HG03139 (cell line): ENCODE measurements around the gene CACNA1C.

ENCODE experiments used
- ATAC-seq: cut with Tn5 transposase; IDR thresholded peaks from one replicate; pipeline ENCODE4 v1.9.1; 2021; ENCODE audit not compliant: unreplicated experiment

CACNA1C gene

DNA sequence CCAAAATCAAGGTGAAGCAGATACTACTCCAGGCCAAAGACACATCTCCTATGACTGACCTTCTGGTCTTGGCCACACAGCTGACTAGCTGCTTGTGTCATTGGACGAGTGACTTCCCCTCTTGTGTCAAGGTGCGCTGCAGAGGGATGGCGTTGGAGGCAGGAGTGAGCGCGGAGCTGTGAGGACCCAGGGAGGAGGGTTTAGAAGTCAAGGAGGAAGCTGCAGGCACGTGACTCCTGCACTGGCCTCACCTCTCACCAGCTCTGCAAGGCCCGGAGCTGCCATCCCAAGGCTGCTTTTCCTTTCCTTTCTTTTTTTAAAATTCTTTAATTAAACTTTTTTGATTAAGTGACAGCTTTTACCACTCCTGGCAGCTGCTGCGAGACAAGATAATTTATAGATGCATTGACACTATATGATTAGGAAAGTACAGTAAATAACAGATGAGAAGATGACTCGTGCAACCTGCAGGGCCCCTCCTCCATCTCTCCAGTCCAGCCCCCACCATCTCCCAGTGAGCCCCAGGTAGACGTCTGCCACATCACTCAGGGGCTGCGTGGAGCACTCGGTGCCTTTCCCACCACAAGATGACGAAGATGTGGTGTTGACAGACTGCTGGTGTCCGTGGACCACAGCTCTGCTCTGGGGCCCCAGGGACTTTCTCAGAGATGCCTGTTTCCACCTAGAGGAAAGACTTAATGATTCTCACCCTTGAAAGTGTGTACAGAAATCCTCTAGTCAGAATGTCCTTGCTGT is 350.6 kb downstream of the CACNA1C start:
- ATAC-seq: no peak

DNA sequence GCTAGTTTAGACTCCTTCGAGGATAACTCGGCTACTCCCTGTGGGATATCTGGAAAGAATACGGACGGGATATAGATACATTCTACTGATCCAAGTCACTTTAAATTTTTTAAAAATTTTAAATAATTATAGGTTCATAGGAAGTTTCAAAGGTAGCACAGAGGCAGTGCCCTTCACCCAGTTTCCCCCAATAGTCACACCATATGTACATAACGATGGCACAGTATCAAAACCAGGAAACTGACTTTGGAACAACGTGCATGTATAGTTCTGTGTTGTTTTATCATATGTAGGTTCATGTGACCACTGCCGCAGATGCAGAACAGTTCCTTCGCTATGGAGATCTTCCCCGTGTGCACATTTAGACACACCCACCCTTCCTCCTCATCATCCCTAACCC is 352.3 kb downstream of the CACNA1C start:
- ATAC-seq: no peak

DNA sequence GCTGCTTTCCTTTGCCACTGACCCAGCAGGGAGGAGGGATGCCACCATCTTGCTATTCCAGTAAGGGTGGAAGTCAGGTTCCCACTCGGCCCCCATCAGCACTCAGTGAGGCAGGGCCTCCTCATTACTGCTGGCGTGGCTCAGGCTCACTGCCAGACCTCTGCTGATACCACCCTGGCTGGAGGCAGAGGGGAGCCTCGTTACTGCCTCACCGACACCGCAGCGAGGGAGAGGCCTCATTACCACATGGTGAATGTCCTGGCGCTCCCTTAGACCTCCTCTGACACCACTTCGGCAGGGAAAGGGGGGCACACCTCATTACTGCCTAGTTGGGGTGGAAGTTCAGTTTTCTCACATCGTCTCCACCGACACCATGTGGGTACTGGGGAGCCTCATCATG is 354.1 kb downstream of the CACNA1C start:
- ATAC-seq: no peak

DNA sequence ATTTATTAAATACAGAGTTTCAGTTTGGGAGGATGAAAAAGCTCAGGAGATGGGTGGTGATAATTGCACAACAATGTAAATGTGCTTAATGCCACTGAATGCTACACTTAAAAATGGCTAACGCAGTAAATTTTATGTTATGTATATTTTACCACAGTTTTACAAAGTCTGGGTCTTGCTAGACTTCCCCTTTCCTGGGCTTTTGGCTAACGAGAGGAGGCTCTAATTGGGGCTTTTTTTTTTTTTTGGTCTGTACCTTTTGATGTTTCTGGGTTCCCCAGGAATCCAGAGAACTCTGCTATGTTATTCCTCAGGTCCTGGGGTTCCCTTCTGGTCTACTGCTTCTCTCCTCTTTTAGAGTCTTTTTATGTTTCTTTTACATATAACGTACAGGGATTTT is 355.5 kb downstream of the CACNA1C start:
- no peak for ATAC-seq

DNA sequence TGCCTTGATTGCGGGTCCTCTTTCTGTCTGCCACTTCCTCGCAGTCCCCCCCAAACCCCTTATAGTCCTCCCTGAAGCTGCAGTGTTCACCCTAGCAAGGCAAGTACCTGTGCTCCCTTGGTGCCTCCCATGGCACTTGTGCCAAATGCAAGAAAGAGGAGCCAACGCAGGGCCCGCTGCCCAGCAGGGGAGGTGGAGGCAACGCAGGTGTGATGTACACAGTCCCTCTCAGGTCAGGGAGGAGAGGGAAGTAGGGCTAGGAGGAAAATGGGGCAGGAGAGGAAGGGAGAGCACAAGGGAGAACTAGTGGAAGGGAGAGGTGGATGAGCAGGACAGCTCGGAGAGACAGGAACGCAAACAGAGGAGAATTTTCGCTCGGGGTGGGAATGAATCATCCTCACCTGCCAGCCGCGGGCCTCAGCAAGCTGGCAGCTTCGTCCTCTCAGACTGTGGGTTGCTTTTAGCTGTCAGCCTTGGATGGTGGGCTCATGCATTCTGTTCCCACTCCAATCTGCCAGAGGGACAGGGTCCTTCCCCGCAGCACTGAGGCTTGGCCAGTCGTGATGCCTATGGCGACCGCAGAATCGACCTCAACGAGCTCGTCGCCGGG is 357.0 kb downstream of the CACNA1C start:
- ATAC-seq: no peak

DNA sequence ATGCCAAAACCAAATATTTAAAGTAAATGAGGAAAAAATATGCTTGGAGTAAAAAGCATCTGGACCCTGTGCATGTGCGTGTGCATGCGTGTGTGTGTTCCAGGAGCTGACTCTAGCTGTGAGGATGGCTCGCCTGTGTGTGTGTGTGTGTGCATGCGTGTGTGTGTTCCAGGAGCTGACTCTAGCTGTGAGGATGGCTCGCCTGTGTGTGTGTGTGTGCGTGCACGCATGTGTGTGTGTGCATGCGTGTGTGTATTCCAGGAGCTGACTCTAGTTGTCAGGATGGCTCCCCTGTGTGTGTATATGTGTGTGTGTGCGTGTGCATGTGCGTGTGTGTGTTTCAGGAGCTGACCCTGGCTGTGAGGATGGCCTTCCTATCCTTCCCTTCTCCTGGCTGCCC is 357.7 kb downstream of the CACNA1C start:
- ATAC-seq: no peak

DNA sequence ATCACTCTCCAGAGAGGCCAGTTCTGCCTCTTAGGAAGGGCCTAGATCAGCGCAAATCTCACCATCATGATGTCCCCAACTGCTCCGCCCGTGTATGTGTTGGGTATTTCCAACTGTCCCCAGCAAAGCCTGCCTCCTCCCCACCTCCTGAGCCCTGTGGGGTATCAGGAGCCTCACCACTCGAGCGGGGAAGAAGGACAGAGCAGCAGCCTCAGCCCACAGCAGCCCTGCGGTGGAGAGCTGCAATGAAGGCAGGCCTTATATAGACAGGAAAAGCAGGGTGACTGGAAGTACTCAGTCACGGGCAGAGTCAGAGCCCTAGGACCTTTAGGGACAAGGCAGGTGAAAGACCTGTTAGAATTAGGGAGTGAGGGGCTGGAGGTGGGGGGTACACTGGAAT is 358.2 kb downstream of the CACNA1C start:
- no peak for ATAC-seq

DNA sequence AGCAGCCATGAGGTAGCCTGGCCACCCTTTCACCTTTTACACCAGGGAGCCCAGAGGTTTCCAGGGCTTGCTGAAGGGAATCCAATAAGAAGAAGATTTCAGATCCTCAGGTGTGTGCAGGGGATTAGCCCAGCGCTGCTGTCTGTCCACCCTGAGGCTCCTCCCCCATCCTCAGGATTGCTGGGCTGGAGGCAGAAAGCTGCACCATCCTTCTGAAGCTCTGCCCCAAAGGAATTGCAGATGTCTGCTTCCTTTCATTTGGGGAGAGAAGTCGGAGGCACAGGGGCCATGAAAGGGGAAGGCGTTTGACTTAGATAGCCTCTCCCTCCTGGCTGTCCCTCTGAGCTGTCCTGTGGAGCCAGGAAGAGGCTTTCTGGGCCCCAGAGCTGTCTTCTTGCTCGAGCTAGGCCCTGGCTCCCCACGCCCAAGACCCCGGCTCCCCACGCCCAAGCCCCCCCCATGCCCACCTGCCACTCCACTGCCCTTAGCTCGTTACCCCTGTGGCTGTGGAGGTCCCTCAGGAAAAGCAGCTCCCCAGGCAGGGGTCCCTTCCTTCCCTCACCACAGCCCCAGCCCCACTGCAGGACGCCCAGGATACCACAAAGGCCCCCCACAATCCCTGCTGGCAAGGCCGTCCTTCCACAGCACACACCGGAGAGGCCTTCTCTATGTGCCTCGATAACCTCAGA is 359.0 kb downstream of the CACNA1C start:
- ATAC-seq: no peak

DNA sequence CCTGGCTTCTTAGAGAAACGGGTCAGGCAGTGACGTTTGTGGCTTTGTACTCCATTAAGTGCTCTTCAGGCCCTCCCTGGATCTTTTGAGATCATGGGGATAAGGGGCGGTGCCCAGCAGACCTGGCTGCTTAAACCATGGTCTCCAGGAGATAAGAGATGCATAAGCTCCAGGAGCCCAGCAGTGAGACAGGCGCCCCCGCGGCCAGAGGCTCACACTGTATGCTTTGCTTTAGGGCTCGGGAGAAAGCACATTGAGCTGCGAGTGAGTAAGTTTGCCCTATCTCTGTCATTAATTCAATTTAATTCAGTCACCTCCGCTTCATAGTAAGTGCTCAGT is 359.5 kb downstream of the CACNA1C start:
- ATAC-seq: no peak

DNA sequence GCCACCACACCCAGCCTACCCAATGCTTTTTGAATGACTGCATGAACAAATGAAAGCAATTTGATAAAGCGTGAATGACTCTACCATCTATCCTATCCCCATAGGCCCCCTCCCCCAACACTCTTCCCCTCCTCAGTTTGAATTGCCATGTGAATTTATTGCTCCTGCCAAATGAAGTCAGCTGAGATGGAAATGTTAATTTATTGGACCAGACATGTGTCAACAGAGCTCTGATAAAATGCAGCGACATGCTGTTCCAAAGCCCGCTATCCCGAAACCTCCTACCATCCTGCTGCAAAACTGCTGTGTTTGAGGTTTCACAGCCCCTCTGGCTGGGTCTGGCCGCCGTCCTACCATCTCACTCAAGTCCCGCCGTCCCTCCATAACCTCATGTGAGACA is 360.5 kb downstream of the CACNA1C start:
- ATAC-seq: no peak

DNA sequence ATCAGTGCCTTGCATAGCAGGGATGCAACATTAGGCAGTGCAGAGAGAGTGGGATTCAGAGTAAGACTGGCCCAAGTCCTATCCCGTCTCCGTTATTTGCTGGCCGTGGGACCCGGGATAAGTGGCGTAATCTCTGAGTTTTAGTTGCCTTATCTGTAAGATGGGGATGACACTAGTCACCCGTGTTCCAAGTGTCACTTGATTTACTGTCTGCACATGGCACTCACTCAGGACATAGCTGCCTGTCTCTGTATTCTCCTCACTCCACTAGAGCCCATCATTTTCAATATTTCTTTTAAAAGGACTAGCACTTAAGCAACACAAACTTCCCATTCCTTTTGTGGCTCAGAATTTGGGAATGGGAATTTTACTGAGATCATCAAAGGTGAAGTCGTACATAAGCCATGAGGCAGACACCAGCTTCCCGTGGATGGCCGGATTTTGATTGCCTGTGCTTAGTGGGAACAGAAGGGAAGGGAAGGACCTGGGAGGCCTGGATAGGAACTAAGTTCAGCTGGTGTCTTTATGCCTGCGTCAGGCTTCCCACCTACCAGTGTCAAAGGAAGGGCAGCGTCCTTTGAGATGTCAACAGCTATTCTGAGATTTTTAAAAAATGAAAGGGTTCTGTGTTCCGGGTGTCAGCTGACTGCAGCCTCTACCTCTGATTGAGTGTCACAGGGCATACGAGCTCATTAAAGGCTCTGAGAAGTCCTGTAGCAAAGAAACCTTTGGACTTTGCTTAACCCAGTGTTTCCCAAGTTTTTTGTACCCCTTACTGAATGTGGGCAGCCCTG is 361.4 kb downstream of the CACNA1C start:
- ATAC-seq: no peak

DNA sequence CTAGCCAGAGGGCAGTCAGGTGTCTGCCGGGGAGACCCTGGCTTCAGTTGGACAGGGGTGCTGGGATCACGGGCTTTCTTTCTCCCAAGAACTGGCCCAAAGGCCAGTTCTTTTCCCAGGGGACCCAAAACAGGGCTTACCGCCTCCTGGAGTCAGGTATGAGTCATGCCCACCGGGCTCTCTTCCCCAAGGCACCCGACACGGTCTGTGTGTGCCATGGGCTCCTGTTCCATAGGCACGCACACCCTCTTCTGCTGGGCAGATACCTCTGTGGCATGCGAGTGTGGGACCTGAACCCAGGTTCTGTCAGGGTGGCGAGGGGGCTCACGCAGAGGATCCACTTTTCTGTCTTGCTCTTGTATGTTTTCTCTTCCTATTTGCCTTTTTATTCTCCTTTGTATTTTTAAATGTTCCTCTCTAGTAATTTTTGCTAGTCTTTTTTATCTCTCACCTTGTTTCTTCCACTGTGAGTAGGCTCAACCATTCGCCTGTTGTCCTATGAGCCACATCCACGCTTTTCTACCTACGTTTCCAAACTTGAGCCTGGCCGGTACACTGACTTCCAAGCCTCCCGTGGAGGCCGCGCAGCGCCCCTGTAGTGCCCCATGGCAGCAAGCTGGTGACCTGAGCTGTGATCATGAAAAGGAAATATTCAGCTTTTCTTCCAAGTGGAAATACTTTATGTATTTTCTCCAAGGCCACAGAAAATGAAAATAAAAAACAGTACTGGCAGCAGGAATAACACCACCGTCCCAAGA is 362.2 kb downstream of the CACNA1C start:
- no peak for ATAC-seq

DNA sequence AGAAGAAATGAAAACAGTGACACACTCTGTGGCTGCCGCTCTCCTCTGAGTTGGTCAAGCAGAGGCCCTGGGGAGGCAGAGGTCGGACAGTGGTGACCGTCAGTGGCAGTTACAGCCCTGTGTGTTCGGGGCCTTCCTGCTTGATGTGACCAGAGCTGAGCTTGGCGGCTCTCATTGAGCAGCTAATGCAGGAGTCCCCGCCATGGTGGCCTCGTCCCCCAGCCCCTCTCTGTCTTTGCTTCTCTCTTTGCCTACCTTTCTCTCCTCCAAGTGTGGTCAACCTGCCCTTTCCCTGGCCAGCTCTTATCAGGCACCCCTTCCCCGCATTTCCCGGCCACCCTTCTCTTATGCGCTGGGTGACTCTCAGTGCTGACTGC is 362.8 kb downstream of the CACNA1C start:
- ATAC-seq: no peak

DNA sequence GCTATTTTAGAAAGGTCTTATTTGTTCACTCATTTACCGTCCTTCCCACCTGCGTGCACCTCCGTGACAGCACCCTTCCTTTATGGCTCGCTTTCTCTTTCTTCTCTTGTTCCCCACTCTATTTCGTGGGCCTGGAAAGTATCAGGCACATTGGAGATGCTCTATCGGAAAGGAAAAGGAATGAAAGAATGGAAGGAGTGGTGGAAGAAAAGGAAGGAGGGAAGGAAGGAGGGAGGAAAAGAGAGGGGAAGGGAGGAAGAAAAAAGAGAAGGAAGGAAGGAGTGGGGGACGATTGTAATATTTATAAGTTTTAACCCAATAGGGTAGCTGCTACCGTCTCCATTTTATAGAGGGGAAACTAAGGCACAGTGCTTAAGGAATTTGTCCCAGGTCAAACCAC is 363.4 kb downstream of the CACNA1C start:
- ATAC-seq: no peak

DNA sequence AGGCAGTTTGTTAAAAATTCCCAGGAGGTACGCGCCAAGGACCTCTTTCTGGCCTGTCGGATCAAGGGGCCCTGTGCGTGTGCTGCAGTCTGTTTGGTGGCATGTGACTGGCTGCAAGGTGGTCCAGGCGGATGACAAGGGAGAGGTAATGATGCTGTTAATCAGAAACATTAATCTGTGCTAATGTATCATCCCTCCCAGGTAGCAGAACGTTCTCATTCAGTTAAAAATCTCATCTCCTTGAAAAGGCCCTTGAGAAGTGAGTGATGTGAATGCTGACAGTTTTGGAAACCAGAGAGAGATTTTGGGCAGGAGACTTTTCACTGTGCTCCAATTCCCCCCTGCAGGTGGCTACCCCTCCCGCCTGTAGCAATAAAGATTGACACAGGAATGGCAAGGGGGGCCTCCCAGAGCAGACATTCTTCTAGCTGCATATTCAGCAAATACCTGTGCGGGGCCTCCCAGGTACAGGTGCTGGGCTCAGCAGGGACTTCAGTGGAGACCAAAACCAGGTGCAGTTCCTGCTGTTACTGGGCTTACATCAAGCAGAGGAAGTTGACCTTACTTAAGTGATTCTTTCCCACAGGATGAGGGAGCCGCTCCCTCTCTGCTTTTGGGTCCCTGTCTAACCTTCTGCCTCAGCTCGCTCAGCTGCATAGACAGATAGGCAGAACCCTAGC is 364.8 kb downstream of the CACNA1C start:
- no peak for ATAC-seq

DNA sequence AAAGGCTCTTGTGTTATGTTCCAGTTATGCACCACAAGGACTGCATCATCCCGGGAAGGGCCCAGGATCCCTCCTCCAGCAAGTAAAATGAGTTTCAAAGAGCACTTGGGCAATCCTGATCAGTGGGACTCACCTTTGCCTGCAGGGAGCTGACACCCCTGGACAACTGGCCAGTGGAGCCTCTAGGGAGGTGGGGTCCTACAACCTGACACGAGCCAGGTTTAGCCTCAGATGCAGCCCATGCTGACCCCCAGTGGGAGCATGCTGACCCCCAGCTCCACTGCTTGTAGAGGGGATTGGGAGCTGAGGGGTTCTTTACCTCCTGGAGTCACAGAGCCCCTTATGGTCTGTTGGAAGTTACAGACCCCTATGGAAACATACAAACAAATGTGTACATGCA is 365.8 kb downstream of the CACNA1C start:
- ATAC-seq: no peak

DNA sequence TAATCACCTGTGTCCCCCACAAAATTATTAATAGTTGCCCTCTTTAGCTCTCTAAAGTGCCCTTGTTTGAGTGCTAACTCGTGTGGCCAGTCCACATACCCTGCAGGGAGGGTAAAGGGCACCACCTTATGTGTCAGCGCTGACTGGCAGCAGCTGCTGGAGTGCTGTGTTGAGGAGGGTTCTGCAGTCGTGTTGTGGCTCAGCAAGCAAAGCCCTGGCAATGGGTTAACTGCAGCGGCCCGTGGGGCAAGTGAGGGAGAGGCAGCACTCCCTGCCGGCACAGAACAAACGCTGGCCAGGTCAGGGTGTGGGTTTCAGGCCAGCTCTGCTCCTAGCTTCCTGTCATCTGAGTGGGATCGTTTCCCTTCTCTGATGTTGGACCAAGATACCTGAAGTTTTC is 369.8 kb downstream of the CACNA1C start:
- ATAC-seq: no peak

DNA sequence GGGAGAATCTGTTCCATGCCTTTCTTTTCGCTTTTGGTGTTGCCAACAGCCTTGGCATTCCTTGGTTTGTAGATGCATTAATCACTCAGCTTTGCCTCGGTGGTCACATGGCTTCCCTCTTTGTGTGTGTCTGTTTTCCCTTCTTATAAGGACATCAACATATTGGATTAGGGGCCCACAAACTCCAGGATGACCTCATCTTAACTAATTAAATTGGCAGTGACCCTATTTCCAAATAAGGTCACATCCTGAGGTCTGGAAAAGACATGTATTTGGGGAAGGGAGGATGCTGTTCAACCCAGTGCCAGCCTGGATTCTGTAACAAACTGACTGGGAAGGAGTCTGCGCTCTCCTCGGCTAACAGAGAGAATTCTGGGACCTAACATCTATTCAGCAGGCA is 376.2 kb downstream of the CACNA1C start:
- no peak for ATAC-seq

DNA sequence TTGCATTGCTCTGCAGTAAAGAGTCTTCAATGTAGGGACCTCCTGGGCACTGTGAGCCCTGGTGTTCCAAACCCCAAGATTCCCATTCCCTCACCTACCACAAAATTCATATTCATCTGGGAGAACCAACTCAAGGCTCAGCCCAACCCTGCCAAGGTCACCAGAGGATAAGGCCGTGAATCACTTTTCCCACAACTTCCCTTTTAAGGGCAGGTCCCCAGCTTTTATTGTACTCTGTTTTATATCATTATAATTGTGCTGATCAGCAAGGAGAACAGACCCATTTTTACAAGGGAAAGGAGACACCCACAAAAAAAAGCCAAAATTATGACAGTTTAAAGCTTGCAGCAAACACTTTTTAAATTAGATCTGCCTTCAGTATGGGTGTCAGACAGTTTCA is 379.0 kb downstream of the CACNA1C start:
- ATAC-seq: no peak

DNA sequence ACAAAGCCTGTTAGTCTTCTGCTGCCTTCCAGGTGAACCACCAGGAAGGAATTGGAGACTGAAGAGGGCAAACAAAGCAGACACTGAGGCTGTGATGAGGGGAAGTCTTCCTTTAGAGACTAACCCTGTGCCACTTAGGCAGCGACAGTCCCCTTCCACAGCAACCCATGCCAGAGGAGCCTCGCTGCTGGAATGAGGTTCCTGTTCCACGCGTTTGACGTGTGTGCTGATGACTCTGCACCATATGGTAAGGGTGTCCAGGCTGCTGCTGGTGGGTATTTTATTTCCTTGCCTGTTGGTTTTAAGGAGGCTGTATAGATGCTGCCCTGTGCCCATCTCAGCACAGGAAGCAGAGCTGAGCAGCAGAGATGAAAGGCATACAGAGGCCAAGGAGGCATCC is 380.1 kb downstream of the CACNA1C start:
- ATAC-seq: no peak
